IPS DF 19.7 (cell line): ENCODE data around the gene SPAG8.

Experiments
- DNase-seq: peaks from one replicate; pipeline ENCODE4 v3.0.0-alpha.2; 2013; ENCODE audit warnings: low read depth, low spot score

SPAG8 gene

DNA sequence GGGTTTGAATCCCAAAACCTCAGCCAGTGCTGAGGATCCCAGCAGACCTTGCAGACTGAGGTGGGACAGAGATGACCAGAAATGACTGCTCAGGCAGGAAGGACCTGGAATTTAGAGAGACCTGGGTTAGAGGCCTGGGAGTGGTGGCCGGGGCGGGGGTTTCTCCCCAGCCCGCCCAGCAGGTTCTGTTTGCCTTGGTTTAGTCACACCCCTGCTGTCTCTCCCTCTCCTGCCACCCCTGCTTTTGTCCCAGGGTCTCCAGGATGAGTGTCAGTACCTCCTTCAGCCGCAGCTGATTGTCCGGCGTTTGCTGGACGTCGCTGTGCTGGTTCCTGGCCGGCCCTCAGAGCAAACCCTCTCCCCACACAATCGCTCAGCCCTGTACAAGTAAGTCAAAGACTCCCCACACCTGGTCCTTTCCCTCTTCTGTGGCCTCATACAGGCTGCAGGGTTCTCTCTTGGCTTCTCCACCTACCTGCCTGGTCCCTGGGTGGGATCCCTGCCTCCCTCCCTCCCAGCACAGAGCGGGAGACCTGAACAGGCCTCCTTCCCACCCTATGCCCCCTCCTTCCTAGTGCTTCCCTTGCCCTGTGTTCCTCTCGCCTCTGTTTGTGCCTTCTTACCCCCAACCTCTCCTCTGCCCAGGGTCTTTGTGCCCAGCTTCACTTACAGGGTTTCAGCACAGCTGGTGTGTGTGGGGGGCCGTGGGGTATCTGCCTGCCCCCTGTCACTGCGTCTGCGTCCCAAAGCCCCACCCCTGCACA, 29.0 kb upstream of the SPAG8 start:
- no peak for DNase-seq

DNA sequence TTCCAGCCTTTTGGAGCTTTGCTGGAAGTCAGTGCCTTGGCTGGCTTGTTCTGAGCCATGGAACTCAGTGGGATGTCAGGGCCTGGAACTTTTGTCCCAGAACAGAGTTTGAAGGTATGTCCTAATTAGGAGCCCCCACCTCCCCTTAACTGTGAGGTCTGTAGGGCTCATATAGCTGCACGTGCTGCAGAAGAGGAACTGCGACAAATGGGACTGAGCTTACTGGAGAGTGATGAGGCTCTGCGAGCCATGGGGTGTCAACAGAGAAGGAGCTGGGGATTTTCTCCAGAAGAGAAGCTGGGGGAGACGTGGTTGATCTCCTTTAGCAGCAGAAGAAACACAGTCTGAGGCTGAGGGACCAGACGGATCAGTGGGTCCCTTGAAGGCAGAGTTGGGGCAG, 27.9 kb upstream of the SPAG8 start:
- DNase-seq: no peak

DNA sequence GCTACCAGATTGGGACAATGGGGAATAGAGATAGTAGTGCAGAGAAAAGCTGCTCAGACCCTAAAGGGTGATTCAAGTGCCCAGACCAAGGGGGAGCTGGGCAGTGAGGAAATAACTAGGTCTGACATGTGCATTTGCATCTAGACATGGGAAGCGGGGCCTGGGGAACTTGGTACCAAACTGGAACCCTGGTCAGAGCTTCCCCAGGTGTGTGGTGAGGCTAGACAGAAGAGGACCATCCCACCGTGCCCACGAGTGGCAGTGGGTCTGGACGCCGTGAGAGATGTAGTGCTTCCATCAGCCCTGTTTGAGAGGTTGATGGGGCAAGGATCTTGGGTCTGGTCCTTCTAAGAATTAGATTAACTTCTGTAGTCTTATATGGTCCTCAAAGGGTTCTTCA, 24.5 kb upstream of the SPAG8 start:
- no peak for DNase-seq

DNA sequence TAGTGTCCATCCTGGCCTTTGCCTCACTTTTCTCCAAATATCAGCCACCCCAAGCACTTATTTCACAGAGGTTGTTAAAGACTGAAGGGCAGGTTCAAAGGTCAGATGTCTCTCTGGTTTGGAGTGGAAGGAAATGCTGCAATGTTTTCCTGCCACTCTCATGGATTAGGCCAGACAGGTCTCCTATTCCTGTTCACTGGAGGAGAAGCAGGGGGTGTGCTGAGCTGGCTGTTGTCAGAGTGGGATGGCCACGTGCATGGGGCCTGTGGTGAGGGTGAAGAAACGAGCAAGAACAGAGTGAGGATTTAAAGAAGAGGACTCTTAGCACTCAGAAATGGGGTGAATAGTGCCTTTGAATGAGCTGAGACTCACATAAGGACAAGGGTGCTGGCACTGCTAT, 23.7 kb upstream of the SPAG8 start:
- no peak for DNase-seq

DNA sequence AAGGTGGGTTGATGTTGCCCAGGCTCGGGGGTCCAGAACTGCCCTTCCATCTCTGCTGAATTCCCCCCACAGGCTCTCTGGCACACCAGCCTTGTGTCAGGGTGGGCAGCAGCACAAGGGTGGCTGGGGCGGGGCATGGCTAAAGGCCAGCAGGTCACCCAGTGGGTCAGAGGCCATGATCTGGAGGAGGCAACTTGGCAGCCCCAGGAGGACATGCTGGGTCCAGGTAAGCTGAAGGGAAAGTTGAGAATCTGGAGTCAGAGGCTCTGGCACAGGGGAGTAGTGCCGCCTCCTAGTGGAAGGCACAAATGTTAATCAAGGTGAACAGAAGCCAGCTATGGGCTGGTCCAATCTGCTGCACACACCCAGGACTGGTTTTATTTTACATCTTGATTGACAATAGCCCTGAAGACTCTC, 23.2 kb upstream of the SPAG8 start:
- no peak for DNase-seq

DNA sequence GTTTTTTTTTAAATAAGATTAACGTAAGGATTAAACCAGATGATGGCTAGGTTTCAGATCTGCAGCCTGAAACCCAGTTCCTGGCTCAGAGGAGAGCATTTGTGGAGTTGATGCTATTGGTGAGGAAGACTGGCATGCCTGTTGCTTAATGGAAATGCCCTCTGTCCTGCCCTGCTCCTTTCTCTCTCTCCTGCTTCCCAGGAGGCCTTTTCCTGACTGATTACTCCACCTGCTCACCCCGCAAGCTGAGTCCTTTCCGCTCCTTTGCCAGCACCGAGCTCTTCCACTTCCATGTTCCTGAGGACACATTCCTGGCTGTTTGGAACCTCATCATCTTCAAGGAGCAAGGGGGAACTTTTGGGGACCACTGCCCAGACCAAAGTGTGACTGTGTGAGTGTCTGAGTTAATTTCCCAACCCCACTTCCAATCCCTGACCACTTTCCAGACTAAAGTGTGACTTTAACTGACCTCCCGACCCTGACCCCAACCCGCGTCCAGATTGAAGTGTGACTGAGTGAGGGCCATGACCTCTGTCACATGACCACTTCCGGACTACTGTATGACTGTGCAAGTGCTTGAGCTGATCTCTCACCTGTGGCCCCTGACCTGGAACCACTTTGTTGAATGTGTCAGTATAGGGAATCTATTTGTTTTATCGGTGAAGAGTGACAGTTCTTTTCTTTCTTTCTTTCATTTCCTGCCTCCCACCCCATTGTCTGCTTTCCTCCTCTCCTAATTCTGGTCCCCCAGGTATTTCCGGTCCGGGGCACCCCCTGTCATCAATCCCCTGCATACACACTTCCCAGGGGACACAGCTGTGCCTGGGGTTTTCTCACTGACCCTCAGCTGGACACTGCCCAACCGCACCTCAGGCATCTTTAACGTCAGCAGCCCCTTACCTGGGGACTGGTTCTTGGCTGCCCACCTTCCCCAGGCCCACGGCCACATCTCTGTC, 22.5 kb upstream of the SPAG8 start:
- DNase-seq: no peak

DNA sequence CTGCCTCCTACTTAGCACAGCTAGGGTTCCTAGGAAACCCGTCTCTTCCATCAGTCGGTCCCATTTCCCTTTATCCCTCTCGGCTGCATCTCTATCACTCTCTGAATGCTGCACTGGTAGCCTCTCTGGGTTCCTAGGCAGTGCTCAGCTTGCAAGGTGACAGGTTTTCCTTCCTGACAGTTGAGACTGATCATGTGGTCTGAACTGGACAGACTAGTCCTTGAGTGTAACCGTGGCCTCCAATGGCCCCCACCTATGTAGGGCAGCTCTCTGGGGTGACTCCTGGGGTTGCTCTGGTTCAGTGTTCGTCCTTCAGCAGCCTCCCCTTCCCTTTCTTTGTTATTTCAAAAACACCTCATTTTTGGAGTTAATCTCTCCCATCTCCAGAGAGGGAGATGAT, 20.8 kb upstream of the SPAG8 start:
- DNase-seq: no peak

DNA sequence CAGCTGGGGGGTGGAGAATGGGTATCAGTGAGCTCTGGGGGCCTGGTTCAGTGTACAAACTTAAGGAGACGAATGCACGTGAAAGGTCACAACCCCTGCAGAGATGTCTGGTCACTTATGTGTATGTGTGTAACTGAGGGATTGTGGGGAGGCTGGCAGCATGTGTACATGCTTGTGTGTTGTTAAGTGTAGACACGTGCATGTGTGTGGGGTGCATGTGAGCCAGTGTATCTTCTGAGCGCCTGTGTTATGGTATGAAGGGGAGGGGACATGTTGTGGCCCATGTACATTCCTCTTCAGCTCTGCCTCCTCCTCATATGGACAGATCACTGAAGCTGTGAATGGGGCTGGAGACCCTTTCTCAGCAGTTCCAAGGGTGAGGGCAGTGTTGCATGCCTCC, 19.0 kb upstream of the SPAG8 start:
- no peak for DNase-seq

DNA sequence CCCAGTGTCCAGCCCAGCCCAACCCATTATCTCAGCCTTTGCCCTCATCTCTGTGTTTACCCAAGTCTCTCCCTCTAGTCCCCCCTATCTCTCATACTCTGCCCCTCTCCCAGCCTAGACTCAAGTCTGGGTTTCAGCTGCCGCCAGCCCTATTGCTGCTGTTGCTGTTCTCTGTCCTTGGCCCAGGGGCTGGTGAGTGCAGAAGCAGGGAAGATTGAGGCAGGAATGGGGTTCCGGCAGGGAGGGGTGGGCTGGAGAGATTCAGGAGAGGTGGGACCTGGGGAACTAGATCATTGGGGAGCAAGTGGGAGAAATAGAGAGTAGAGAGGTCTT, 17.7 kb upstream of the SPAG8 start:
- no peak for DNase-seq

DNA sequence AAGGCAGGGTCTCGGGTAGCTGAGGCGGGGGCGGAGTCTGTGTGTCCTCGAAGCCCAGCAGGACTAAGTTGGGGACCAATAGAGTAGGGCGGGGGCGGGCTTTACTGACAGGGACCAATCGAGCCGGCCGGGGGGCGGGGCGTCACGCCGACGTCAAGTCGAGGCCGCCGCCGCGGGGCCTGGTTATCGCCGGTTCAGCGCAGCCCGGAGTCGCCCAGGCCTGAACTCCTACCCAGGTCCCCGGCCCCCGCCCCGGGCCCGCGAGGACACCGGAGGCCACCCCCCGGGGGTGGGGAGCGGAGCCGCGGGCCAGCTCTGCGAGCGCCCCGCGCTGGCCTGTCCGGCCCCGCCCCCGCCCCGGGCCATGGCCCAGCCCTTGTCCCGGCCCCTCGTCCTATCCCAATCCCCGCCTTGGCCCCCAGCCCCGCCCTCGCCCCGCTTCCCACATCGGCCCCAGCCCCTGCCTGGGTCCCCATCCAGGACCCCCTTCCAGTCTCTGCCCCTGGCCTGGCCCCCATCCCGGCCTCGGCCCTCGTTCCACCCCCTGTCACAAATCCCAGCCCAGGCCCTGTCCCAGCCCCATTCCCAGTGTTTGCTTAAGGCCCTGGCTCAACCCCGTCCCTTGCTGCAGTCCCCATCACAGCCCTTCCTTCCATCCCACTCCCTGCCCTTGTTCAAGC, 17.2 kb upstream of the SPAG8 start, which contains the start of gene TMEM8B:
TMEM8B (plus strand) TSS at position 145 of the 680 bp plus-strand sequence; CDS start at position 365, 220 bp downstream.
- peak; percentile 80 for DNase-seq

DNA sequence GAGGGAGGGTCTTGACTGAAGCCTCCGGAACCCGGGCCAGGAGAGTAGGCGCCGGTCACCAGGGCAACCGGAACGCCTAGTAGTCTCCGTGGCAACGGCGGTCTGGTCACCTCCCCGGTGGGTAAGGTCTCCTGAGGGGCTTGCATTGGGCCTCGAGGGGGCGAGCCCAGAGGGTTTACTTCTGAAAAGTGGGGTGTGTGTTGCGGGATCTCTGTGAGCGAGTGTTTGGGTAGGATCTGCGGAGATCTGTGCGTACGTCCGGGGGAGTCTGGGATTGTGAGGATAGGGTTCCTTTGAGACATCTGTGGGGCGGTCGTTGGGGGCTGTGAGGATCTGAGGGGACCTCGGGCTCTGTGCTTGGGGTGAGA, 16.6 kb upstream of the SPAG8 start, which contains the start of gene FAM221B:
FAM221B (minus strand) TSS at position 17 of the 368 bp plus-strand sequence. CDS start 2,571 bp downstream, outside the sequence.
- DNase-seq: no peak

DNA sequence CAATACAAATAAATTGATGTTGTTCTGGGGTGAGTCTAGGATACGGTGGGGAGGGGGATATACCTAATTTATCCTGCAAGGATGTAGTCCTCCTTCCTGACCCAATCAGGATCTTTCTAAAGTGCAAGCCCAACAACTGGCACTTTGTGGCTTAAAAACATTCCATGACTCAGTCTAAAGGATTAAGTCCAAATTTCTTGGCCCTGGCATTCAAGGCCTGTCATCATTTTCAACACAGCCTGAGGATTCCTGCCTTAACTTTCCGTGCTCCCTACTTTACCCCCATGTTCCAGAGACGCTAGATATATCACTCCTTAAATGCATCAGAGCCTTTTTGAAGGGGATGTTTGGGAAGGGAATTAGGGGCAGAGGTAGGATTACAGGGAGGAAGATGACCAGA, 15.4 kb upstream of the SPAG8 start:
- DNase-seq: no peak

DNA sequence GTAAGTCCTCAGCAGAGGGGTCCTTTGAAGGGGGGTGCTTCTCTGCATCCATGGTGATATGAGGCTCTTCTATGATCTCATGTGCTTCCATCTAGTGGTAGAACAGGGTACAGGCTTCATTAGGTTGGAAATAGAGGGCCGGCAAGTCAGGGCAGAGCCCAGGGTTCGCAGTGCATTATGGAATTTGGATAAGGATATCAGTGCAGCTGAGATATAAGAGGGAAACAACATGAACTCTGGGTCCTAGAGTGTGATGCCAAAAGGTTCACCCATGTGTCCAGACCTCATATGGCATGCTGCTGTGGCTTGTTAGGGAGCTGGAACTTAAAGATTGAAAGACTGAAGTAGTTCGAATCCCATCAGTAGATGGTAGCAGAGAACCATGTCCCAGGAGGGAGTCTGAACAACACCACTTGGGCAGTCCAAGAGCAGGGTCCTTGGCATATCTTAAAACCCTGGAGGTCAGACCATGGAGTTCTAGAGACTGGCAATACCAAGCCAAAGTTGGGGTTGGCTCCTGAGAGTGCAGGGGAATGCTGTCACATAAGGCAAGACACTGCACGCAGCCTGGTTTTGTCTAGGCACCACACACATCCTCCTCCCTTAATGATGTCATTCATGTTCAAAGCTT, 14.1 kb upstream of the SPAG8 start:
- no peak for DNase-seq

DNA sequence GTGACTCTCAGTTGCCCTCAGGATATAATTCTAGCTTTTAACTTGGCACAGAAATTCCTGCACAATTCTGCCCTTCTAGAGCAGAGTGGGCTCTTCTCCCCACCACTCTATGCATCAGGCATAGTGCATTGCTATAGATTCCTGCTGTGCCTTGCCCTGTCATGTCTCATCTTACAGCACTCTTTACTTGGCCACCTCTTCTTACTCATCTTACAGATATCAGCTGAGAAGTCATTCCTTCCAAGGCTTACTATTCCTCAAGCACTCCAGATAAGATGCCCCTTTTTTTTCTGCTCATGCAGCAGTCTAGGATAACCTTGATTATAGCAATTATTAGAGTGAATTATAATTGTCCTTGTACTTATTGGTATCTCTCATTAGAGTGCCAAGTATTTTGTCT, 10.9 kb upstream of the SPAG8 start:
- DNase-seq: no peak

DNA sequence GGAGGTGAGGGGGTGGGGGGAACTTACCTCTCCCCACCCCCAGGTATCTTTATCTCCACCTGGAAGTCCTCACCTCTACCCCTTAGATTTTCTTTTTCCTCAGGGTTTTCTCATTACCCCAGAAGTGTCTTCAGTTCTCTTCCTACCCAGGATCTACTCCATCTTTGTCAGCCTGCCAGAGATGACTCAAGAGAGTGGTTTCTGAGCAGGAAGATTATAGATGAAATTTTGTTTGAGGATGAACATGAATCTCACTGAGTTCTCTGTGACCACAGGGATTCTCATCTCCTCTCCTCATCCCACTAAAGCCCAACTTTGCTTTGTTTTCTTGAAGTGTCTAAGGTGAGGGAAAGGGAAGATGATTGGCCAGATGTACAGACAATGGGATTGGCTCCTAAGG, 8.0 kb upstream of the SPAG8 start:
- no peak for DNase-seq

DNA sequence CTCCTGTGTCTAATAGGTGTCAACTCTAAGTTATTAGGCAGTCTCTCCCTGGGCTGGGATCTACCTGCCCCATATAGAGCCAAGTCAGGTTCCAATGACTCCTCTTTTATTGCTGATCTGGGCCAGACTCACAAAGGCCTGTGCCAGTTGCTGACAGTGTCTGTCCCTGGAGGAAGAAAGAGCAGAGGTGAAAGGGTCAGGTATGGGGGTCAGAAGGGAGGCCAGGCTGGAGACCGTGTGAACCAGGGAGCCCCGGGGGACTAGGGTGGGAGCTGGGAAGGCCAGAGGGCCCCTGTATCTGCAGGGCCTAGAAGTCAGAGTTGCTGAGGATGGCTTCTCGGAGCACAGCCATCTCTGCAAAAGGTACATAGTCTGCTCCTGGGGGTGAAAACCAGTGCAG, 6.3 kb upstream of the SPAG8 start:
- DNase-seq: no peak

DNA sequence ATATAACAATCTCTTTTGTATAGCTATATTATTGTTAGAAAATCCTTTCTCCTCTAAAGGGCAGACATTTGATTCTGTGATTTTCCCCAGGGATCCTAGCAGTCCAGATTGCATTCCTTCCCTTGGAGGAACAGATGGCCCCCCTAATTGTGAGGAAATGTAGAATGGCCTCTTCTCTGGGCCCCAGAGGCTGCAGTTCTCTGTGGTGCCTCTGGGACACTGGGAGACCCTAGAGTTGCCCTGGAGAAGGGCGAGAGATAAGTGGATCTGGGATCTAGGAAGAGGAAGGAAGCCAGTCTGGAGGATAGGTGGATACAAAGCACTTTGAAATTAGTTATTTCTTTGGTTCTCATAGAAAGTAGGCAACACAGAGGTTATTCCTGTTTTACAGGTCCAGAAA, 4.6 kb upstream of the SPAG8 start:
- DNase-seq: no peak

DNA sequence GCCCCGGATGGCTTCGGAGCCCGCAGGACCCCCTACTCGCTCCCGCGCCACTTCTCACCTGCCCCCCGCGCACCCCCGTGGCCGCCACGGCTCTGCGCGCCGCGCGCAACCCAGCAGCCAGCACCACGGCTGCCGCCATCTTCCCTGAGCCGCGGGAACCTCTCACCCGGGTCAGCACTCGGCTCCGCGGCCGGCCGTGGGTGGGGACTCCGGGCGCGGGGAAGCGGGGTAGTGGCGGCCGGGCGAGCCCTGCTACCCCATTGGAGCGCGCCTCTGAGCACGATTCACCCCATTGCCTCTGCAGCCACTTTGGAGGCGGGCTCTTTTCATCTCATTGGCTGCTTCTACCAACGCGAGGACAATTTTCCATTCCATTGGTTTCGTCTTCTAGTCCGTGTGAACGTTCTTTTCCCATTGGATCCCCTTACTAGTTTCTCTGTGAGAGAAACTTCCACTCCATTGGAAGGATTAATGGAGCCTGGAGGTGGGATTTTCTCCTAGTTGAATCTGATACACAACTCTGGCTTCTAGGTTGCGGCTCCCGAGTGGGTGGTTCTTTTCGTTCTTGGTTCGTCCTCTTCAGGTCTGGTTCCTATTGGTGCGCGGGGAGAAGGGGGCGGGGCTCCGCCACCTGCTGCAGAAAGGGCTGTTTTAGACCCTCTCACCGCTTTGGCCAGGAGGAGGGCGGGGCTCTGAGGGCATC, 2.9 kb upstream of the SPAG8 start, which contains the start of gene HINT2:
HINT2 (minus strand) TSS at position 202 of the 703 bp plus-strand sequence; CDS start at position 139, 63 bp downstream.
- DNase-seq: peak; percentile 92

DNA sequence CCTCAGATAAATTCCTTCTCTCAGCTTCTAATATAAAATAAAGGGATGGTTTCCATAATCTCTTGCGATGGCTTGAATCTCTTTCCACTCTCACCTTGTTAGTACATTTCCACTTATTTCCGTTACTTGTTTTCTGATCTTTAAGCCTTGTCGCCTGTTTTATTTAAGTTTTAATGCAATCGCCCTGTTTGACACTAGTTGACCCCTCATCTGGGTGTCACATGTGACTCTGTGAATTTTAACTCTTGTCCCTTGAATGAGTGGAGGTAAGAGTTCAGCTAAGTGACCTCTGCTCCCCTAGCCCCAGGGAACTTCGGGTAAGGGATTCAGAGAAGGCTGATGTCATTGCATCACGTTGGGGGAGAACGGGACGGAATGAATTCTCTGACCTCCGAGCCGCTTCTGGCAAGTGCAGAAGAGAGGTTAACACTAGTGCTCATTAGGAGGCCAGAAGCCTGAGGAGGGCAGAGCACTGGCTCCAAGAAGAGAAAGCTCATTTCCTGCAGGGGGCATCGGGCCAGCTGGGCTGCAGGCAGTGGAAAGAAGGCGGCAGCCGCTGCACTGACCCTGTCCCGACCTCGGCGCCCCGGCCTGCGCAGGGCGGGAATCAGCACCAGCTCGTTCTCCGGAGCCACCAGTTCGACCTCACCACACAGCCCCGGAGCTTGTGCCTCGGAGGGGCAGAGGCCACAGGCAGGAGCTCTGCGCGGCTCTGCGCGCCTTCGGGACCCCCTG, 2.2 kb upstream of the SPAG8 start:
- no peak for DNase-seq

DNA sequence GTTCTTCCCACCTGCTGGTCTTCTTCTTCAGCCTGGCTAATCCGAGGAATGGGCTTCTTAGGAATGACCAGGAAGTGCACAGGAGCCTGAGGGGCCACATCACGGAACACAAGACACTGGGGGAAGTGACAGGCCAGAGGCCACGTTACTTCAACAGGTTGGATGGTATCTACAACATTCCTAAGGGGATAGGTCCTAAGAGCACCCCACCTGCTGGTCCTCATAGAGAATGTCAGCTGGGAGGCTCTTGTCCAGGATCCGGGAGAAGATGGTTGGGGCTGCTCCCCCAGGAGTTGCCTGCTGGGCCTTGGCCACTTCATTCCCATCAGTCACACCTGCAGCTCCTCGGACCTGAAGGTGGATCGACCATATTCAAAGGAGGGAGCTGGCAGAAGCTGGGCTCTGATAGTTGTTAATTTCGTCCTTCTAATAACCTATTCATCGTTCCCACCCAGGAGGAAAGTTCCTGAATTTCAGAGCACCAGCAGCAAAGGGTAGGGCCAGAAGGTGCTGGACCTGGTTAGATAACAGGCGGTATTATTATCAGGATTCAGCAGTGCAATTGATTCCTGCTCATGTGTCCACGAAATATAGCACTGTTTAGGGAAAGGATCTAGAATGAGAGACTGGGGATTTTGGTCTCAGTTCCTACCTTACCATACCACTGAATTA, 1.5 kb upstream of the SPAG8 start:
- DNase-seq: no peak
